SK-N-MC (cell line): ENCODE measurements around the gene GORASP1.

Experiments
- EZH2 ChIP-seq: fragments of 200-600 bp; sonication (generic); IDR thresholded peaks from one replicate; pipeline ENCODE4 v1.6.1; 2017; ENCODE audit warnings: antibody characterized with exemption
- POLR2AphosphoS5 ChIP-seq: IDR thresholded peaks from 2 replicates; pipeline ENCODE4 v1.6.1; 2012; ENCODE audit warnings: mild to moderate bottlenecking, low read depth, low read length, borderline replicate concordance

GRCh38 chr3:39112535-39112934 is 5.1 kb upstream of the GORASP1 start:
- TF ChIP-seq POLR2AphosphoS5 (no peak), EZH2 (no peak)
